GM18861 (cell line): ENCODE measurements around the gene GRM4.

Source experiments
- ATAC-seq: cut with Tn5 transposase; IDR thresholded peaks from one replicate; pipeline ENCODE4 v1.9.1; 2021; ENCODE audit not compliant: unreplicated experiment

The GRM4 gene

GRCh38 chr6:34110610-34111009 is 35.3 kb downstream of the GRM4 start:
- no peak for ATAC-seq

- ATAC-seq: no peak
Observed at GRCh38 chr6:34108176-34108575, 37.7 kb downstream of the GRM4 start.

GRCh38 chr6:34106900-34107299 is 39.0 kb downstream of the GRM4 start:
- ATAC-seq: no peak

GRCh38 chr6:34106421-34106820 is 39.5 kb downstream of the GRM4 start:
- no peak for ATAC-seq

GRCh38 chr6:34104628-34105027 is 41.3 kb downstream of the GRM4 start:
- ATAC-seq: no peak

GRCh38 chr6:34104186-34104585 is 41.7 kb downstream of the GRM4 start:
- no peak for ATAC-seq

- ATAC-seq: no peak
Observed at GRCh38 chr6:34103321-34103720, 42.6 kb downstream of the GRM4 start.

- no peak for ATAC-seq
Observed at GRCh38 chr6:34102696-34103095, 43.2 kb downstream of the GRM4 start.

- ATAC-seq: no peak
Observed at GRCh38 chr6:34102099-34102656, 43.7 kb downstream of the GRM4 start.

- ATAC-seq: no peak
Observed at GRCh38 chr6:34100788-34101187, 45.1 kb downstream of the GRM4 start.

GRCh38 chr6:34099878-34100277 is 46.0 kb downstream of the GRM4 start:
- no peak for ATAC-seq

GRCh38 chr6:34098045-34098936 is 47.6 kb downstream of the GRM4 start:
- no peak for ATAC-seq

GRCh38 chr6:34096814-34097213 is 49.1 kb downstream of the GRM4 start:
- no peak for ATAC-seq

GRCh38 chr6:34096193-34096592 is 49.7 kb downstream of the GRM4 start:
- ATAC-seq: no peak

GRCh38 chr6:34095741-34096140 is 50.1 kb downstream of the GRM4 start:
- ATAC-seq: no peak

- ATAC-seq: no peak
Observed at GRCh38 chr6:34095136-34095505, 50.8 kb downstream of the GRM4 start.

- no peak for ATAC-seq
Observed at GRCh38 chr6:34094474-34095135, 51.3 kb downstream of the GRM4 start.

GRCh38 chr6:34093854-34094430 is 51.9 kb downstream of the GRM4 start:
- no peak for ATAC-seq

GRCh38 chr6:34093206-34093605 is 52.7 kb downstream of the GRM4 start:
- no peak for ATAC-seq

- no peak for ATAC-seq
Observed at GRCh38 chr6:34092631-34093030, 53.3 kb downstream of the GRM4 start.

- ATAC-seq: no peak
Observed at GRCh38 chr6:34090935-34091334, 55.0 kb downstream of the GRM4 start.

GRCh38 chr6:34090529-34090928 is 55.4 kb downstream of the GRM4 start:
- ATAC-seq: no peak
